Urinary bladder (tissue), 4 donors: ENCODE results near the gene TEDC2. TPM values are rescaled to one million over a fixed set of nuclear protein-coding genes. Genes with fewer than 3 reads are reported as not detected.

Source experiments
- DNase-seq: peaks from one replicate; pipeline ENCODE4 v3.0.0-alpha.2; 2015; ENCODE audit errors: extremely low spot score
- H3K27ac ChIP-seq: one replicate; pipeline ENCODE4 v1.5.1; 2013; ENCODE audit warnings: low read depth, mild to moderate bottlenecking, moderate library complexity
- H3K36me3 ChIP-seq: one replicate; pipeline ENCODE4 v1.6.1; 2013; ENCODE audit warnings: mild to moderate bottlenecking, moderate library complexity; ENCODE audit not compliant: insufficient read depth
- H3K4me1 ChIP-seq: one replicate; pipeline ENCODE4 v1.6.1; 2013; ENCODE audit warnings: mild to moderate bottlenecking, moderate library complexity; ENCODE audit not compliant: insufficient read depth
- H3K4me3 ChIP-seq: one replicate; pipeline ENCODE4 v1.5.1; 2013; ENCODE audit warnings: low read depth, low read length
- WGBS: extraction: QIAGEN DNeasy Blood & Tissue Kit; methylation state at CpG from one replicate; pipeline ENCODE4 v1.1.7; 2013; 5-methylcytosine and 5-hydroxymethylcytosine counted together
- polyA plus RNA-seq: library from polyadenylated mRNA; stranded (reverse); fragments of 200-250 nt; gene quantifications from one replicate; pipeline ENCODE4 v1.2.3, GENCODE V29; 2013
- total RNA-seq: library from RNA; depleted of rRNA; stranded (reverse); fragments of >200 nt; gene quantifications from one replicate; pipeline ENCODE4 v1.2.3, GENCODE V29; 2014
- donor health status: healthy with polysubstance abuse.
- donor health status: healthy.

TEDC2 gene
- total and polyA plus RNA-seq, 2 donors, result 1.1 to 2.4 TPM

DNA sequence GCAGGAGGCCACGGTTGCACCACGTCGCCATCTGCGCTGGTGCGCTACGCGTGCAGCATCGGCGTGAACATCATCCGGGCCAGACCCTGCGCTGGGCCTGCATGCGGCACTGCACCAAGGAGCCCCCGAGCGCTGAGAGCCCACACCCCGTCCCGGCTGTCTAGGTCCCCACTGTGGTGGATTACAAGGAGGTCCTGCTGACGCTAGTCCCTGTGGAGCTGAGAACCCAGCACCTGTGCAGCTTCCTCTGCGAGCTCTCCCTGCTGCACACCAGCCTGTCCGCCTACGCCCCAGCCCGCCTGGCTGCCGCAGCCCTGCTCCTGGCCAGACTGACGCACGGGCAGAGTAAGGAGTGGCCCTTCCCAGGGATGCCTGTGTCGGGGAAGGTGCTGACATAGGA, 10.8 kb upstream of the TEDC2 start:
- H3K4me3 ChIP-seq, result no peak overlapping the region
- peaks cover 2% of the 10 kb centered on the region for H3K36me3 ChIP-seq
- no peaks in the 10 kb centered on the region for H3K4me1 ChIP-seq
- WGBS, result 96% methylated on average over 25 of the region's 25 CpGs
- no peak overlapping the region for H3K27ac ChIP-seq
- DNase-seq, result no peak

- peaks cover 2% of the 10 kb centered on the region for H3K36me3 ChIP-seq
- H3K4me3 ChIP-seq, result no peak overlapping the region
- no peaks in the 10 kb centered on the region for H3K4me1 ChIP-seq
- H3K27ac ChIP-seq, result no peak overlapping the region
- DNase-seq, result no peak
- WGBS, result 95% methylated on average over 8 of the region's 8 CpGs
These were observed 9.4 kb upstream of the TEDC2 start for GRCh38 chr16:2450535-2450934.

DNA sequence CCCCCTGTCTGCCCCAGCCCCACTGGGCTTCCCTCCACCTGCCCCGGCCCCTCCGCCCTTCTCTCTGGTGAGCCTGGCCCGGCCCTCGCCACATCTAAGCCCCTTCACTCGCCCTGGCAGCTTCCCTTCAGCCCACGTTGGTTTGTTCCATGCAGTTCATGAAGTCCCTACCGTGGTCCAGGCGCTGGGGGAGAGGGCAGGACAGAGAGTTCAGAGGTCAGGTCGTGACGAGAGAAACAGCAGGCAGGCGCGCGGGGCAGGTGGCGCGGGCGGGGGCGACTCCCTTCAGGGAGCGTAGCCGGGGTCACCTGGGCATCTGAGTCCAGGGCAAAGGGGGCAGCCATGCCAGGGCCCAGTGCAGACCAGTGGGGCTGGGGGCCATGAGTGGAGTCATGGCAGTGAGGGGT, 8.9 kb upstream of the TEDC2 start:
- H3K4me1 ChIP-seq, result no peaks in the 10 kb centered on the region
- H3K4me3 ChIP-seq, result no peak overlapping the region
- no peak overlapping the region for H3K27ac ChIP-seq
- 93% methylated on average over 19 of the region's 19 CpGs for WGBS
- H3K36me3 ChIP-seq, result peaks cover 2% of the 10 kb centered on the region
- no peak for DNase-seq

- H3K4me3 ChIP-seq, result no peak overlapping the region
- H3K36me3 ChIP-seq, result no peaks in the 10 kb centered on the region
- 95% methylated on average over 18 of the region's 18 CpGs for WGBS
- DNase-seq, result no peak
- no peaks in the 10 kb centered on the region for H3K4me1 ChIP-seq
- no peak overlapping the region for H3K27ac ChIP-seq
These were observed 8.0 kb upstream of the TEDC2 start for GRCh38 chr16:2451851-2452320.

DNA sequence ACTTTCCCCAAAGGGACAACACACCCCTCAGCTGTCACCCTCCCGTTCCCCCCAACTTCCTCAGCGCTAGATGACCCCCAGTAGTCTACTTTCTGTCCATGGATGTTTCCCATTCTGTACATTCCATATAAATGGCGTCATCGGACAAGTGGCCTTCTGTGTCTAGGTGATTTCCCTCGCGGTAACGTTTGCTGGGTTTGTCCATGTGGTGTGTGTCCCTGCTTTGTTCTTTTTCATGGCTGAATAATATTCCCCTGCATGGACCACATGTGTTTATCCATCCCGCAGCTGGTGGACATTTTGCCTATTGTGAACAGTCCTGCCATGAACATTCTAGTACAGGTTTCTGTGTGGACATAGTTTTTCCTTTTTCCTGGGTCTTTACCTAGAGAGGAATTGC, 7.3 kb upstream of the TEDC2 start:
- no peak overlapping the region for H3K4me3 ChIP-seq
- DNase-seq, result no peak
- WGBS, result 95% methylated on average over 8 of the region's 8 CpGs
- no peak overlapping the region for H3K27ac ChIP-seq
- no peaks in the 10 kb centered on the region for H3K36me3 ChIP-seq
- no peaks in the 10 kb centered on the region for H3K4me1 ChIP-seq

DNA sequence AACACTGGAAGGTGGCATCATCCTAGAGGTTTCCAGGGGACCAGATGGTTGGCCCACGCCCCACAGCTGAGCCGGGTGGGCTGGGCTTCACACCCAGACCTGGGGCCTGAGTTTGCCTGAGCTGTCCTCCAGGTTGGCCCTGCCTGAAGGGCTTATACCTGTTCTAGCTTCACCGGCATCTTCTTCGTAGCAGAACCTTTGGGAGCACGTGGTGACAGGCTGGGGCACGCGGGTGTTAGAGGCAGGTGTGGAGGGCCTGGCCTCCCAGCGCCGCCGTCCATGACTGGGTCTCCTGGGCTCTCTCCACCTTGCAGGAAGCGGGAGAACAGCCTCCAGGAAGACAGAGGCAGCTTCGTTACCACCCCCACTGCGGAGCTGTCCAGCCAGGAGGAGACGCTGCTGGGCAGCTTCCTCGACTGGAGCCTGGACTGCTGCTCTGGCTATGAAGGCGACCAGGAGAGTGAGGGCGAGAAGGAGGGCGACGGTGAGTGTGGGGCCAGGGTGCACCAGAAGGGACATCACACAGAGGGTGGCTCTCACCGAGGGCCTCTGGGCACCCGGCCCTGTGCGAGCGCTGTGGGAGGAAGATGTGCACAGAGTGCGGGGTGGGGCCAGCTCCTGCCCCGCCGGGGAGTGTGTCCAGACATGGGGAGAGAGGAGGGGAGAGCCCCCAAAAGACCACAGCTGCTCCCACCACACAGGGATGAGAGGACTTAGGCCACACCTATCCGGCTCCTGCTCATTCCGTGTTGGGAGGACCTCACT, 4.6 kb upstream of the TEDC2 start:
- no peak for DNase-seq
- Histone ChIP-seq H3K4me1 (no peaks in the 10 kb centered on the region), H3K27ac (no peak overlapping the region), H3K4me3 (no peak overlapping the region), H3K36me3 (no peaks in the 10 kb centered on the region)
- 92% methylated on average over 28 of the region's 28 CpGs for WGBS

DNA sequence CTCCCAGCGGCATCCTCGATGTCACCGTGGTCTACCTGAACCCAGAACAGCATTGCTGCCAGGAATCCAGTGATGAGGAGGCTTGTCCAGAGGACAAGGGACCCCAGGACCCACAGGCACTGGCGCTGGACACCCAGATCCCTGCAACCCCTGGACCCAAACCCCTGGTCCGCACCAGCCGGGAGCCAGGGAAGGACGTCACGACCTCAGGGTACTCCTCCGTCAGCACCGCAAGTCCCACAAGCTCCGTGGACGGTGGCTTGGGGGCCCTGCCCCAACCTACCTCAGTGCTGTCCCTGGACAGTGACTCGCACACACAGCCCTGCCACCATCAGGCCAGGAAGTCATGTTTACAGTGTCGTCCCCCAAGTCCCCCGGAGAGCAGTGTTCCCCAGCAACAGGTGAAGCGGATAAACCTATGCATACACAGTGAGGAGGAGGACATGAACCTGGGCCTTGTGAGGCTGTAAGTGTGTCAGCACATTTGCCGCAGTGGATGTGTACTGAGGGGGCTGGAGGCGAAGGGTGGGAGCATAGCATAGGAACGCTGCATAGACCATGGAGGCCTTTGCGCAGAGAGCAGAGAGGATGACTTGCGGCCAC, 3.3 kb upstream of the TEDC2 start:
- H3K4me3 ChIP-seq, result no peak overlapping the region
- no peaks in the 10 kb centered on the region for H3K36me3 ChIP-seq
- no peak overlapping the region for H3K27ac ChIP-seq
- no peak for DNase-seq
- H3K4me1 ChIP-seq, result no peaks in the 10 kb centered on the region
- 94% methylated on average over 21 of the region's 21 CpGs for WGBS

GRCh38 chr16:2457267-2457666, 2.6 kb upstream of the TEDC2 start:
- Histone ChIP-seq H3K36me3 (no peaks in the 10 kb centered on the region), H3K4me3 (no peak overlapping the region), H3K27ac (no peak overlapping the region), H3K4me1 (no peaks in the 10 kb centered on the region)
- DNase-seq, result no peak
- WGBS, result 71% methylated on average over 13 of the region's 13 CpGs

DNA sequence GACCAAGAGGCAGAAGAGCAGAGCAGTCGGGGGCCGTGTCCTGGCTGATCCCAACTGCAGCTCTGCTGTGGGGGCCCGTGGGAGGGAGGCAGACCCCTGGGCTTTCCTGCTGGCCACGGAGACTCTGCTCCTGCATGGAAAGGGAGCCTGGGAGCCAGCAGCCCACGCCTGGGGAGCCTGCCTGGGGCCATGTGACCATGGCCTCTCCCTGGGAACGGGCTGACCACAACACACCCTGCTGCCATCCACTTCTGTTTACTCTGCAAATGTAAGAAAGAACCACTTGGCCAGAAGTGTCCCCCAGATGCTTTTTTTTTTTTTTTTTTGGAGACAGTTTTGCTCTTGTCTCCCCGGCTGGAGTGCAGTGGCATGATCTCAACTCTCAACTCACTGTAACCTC, 2.0 kb upstream of the TEDC2 start:
- Histone ChIP-seq H3K4me1 (no peaks in the 10 kb centered on the region), H3K4me3 (no peak overlapping the region), H3K36me3 (no peaks in the 10 kb centered on the region), H3K27ac (no peak overlapping the region)
- WGBS, result 79% methylated on average over 7 of the region's 7 CpGs
- no peak for DNase-seq

DNA sequence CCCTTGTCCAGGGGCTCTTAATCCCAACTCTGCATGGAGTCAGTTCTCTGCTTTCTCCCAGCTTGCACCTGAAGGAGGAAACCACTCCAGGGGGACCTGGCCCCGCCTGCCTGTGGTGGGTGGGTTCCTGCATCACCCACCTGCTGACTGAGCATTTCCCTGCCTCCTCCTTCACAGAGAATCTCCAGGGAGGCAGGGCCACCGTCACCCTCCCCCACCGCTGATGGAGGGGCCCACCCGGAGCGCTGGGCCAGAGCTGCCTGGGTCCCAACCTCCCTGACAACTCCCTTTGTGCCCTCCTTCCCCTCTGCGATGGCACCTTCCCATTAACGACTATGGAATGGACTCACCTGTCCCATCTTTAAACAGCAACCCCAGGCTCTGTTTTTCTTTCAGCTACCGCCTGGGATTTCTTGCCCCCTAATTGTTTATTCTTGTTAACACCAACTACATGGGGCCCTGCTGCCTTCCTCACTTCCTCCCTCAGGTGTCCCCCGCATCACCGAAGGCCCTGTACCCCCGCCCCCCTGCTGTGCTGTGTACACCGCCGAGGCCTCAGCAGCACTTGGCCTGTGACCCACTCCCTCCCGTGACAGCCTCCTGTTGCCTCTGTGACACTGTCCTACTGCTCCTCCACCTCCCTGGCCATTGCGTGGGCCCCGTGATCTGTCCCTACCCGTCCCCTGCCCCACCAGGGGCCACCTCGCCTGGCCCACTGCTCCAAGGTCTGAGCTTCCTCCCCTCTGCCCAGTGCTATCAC, 842 bp upstream of the TEDC2 start:
- Histone ChIP-seq H3K27ac (no peak overlapping the region), H3K4me3 (peak overlapping the region; percentile 32), H3K4me1 (no peaks in the 10 kb centered on the region), H3K36me3 (no peaks in the 10 kb centered on the region)
- no peak for DNase-seq
- 18% methylated on average over 18 of the region's 18 CpGs for WGBS

- DNase-seq, result no peak
- no peak overlapping the region for H3K27ac ChIP-seq
- H3K4me1 ChIP-seq, result no peaks in the 10 kb centered on the region
- H3K4me3 ChIP-seq, result peak overlapping the region; percentile 32
- H3K36me3 ChIP-seq, result no peaks in the 10 kb centered on the region
- WGBS, result 3% methylated on average over 20 of the region's 20 CpGs
These were observed 443 bp downstream of the TEDC2 start for GRCh38 chr16:2460391-2460713.

DNA sequence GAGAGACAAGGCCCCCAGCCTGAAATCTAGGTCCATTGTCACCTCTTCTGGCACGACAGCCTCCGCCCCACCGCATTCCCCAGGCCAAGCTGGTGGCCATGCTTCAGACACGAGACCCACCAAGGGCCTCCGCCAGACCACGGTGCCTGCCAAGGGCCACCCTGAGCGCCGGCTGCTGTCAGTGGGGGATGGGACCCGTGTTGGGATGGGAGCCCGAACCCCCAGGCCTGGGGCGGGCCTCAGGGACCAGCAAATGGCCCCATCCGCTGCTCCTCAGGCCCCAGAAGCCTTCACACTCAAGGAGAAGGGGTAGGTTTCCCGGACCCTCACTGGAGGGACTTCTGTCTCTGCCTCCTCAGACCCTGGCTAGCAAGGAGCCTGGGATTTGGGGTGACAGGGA, 1.0 kb downstream of the TEDC2 start:
- no peak overlapping the region for H3K27ac ChIP-seq
- WGBS, result 79% methylated on average over 13 of the region's 13 CpGs
- no peaks in the 10 kb centered on the region for H3K4me1 ChIP-seq
- H3K4me3 ChIP-seq, result no peak overlapping the region
- DNase-seq, result no peak
- no peaks in the 10 kb centered on the region for H3K36me3 ChIP-seq

- no peak overlapping the region for H3K27ac ChIP-seq
- no peak for DNase-seq
- H3K36me3 ChIP-seq, result no peaks in the 10 kb centered on the region
- H3K4me3 ChIP-seq, result no peak overlapping the region
- H3K4me1 ChIP-seq, result no peaks in the 10 kb centered on the region
- WGBS, result 93% methylated on average over 23 of the region's 23 CpGs
These were observed 2.3 kb downstream of the TEDC2 start for GRCh38 chr16:2462031-2462866.
